Right ventricle myocardium inferior (tissue), 1 donor: ENCODE data around the gene TEX22. TPM values are rescaled to one million over a fixed set of nuclear protein-coding genes. Genes with fewer than 3 reads are reported as not detected.

Experiments used
- ATAC-seq: fragments of 200-7000 bp; cut with Tn5 transposase; one replicate; pipeline ENCODE4 v1.9.1; 2020; ENCODE audit warnings: mild to moderate bottlenecking, moderate library complexity
- DNase-seq: peaks from one replicate; pipeline ENCODE4 v3.0.0; 2021; ENCODE audit errors: missing footprints
- intact Hi-C: fragments of 100-400 bp; cut with DNase I; formaldehyde crosslinking; loops from one replicate; pipeline ENCODE4 v1.11.0; 2022
- total RNA-seq: library from RNA; stranded (reverse); fragmentation: NEBNext Ultra II Directional; extraction: Animal tissue kit (Norgen Biotek cat#: 25700); gene quantifications from one replicate; pipeline ENCODE4 v1.2.1, GENCODE V29; 2021
- donor health status: DM: no; HTN: yes; CAD: no; lungs with severe emphysema.

Gene TEX22
- total RNA-seq, 1 donor from 2014 or later = 2.4 TPM

DNA sequence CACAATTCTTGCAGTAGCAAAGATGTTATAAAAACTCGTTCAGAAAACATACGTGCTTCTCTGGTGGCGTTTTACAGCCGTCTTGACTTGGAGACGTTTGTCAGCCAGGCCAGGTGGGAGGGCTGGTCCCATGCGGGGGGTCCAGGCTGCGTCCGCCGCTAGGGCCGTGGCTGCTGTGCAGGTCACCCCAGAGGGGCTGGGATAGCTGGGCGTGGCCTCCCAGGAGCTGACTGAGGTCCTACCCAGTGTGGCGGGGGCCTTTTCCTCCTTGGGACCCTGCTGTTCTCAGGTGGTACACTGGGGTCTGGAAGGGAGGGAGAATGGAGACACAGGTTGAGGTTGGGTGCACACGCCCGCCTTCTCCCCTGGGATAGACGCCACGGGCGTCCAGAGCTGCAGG is 46.5 kb downstream of the TEX22 start:
- ATAC-seq (no peak), DNase-seq (no peak)
- intact Hi-C loops = loop anchor here (5.0 kb wide), 1 partner anchor 73 kb away; no protein-coding TSS in a partner anchor

DNA sequence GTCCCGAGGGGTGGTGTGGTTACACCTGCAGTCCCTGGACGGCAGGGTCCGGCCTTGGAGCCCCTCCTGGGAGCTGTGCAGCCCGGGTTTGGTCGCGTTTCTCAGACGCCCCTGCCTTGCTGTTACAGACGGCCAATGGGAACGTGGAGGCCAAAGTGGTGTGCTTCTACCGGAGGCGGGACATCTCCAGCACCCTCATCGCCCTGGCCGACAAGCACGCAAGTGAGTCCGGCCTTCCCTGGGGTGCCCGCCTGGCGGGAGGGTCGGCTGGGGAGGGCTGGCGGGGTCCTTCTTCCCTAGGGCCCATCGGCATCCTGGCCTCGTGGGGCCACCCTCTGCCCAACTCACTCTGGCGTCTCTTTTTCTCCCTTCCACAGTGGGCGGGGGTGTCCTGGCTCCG is 47.0 kb downstream of the TEX22 start:
- no peak for ATAC-seq
- intact Hi-C loops = loop anchor here (5.0 kb wide), 1 partner anchor 73 kb away; no protein-coding TSS in a partner anchor
- no peak for DNase-seq

DNA sequence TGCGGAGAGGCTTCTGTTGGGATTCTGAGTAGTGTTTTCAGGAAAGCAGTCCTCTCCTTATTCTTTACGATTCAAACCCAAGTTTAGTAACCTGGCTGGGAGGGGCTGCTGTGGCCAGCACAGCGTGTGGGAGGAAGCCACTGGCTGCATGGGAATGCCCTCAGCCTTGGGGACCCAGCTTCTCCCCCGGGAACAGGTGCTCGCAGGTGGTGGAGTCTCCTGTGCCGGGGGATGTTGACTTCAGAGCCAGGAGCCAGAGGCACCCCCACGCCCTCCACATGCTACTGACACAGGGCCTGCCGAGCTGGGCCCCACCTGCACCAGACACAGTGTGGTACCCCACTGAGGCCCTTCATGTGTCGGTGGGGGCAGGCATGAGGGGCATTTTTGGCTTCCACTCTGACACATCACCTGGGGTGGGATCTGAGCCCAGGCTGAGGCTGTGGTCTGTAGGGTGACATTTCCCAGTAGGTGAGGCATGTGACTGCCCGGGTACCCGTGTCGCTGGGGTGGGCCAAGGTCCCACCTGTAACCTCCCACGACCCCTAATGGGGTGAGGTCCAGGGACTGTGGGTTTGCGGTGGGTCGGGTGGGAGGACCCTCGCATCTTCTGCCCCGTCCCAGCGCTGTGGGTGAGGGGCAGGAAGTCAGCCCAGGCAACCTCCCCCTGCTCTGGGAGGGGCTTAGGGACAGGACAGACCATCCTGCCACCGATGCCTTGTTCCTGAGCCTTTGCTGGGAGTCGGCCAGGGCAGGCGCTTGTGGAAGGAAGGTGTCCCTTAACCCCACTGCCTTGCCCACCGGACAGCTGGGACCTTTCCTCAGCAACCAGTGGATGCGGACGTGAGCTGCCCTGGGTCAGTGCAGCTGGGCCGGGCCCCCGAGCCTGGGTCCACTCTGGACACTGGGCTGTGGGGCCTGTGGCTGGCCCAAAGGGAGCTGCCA is 47.8 kb downstream of the TEX22 start:
- no peak for ATAC-seq
- DNase-seq = no peak
- intact Hi-C loops = loop anchor here (5.0 kb wide), 1 partner anchor 74 kb away; no protein-coding TSS in a partner anchor

DNA sequence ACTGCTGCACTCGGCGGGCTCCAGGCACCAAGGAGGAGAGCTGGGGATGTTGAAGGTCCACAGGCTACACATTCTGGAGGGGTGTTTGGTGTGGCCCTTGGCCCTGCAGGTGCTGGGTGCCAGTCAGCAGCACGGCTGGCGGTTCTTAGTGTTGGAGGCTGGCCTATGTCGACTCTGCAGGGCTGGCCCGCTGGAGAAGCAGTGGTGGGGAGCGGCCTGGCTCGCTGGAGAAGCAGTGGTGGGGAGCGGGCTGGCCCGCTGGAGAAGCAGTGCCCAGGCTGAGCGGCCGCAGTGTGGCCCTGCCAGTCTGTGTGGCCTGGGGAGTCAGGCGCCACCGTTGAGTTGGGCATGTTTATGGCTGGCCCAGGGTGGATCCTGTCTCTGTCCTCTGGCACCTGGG is 48.6 kb downstream of the TEX22 start:
- ATAC-seq = no peak
- DNase-seq = no peak
- intact Hi-C loops = loop anchor here (5.0 kb wide), 1 partner anchor 75 kb away; no protein-coding TSS in a partner anchor

DNA sequence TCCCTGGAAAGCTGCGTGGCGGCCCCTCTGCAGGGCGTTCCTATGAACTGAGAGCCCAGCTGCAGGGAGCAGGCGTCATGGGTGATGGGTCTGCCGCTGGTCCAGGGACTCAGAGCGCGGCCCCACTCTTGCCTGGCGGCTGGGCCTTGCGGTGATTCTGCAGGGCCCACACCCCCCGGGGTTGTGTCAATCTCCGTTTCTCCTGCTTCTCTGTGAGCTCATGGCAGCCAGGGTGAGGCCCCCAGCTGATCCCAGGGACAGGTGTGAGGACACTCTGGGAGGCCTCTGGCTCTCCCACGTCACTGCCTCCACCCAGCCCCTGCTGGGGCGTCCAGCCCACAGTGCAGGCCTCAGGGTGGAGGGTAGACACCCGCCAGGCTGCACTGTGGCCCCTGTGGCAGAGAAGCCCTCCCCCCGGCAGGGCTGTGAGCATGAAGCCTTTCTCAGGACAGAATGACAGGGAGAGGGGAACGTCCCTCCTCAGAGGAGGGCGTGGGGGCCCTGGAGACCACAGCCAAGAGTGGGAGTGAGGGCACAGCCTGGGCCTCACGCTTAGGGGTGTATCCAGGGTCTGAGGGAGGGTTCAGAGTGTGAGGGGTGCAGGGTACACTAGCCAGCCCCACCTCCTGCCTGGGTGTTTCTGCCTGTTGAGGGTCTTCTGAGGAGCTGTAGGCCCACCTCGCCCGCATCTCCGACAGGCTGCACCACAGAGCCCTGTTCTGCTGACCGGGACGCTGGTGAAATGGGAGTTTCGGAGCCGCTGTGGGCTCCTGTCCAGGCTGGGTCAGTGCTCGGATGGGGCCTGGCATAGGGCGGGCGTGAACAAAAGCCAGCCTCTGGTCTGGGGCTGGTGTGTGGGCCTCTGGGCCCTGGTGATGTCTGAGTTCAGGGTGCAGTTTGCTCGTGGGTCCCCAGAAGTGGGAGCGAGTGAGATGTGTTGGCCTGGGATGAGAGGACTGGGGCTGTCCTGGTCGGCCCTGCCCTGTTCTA is 49.6 kb downstream of the TEX22 start:
- peak; percentile 4 for ATAC-seq
- no peak for DNase-seq

DNA sequence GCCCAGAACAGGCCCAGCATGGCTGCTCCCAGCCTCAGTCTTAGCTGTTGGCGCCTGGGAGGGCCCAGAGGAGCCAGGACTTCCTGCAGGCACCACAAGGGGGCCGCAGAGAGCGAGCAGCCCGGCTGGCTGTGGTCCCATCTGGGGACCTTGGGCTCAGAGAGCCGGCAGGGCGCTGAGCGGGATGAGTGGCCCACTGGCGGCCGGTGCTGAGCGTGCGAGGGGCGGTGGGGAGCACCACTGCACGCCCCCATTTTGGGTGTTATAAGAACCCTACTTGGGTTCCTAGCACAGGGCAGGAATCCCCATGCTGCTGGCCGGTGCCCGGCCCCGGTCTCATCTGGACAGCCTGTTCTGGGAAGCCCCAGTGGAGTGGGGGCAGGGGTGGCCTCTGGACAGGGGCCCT is 50.4 kb downstream of the TEX22 start:
- DNase-seq (peak; percentile 88), ATAC-seq (peak; percentile 88)

More for the DNA sequence above, 49.6 kb downstream of the TEX22 start:
- intact Hi-C loops = loop anchor here (1.0 to 5.0 kb wide), 3 partner anchors 27 to 76 kb away; partner anchors contain the start of gene CRIP2

DNA sequence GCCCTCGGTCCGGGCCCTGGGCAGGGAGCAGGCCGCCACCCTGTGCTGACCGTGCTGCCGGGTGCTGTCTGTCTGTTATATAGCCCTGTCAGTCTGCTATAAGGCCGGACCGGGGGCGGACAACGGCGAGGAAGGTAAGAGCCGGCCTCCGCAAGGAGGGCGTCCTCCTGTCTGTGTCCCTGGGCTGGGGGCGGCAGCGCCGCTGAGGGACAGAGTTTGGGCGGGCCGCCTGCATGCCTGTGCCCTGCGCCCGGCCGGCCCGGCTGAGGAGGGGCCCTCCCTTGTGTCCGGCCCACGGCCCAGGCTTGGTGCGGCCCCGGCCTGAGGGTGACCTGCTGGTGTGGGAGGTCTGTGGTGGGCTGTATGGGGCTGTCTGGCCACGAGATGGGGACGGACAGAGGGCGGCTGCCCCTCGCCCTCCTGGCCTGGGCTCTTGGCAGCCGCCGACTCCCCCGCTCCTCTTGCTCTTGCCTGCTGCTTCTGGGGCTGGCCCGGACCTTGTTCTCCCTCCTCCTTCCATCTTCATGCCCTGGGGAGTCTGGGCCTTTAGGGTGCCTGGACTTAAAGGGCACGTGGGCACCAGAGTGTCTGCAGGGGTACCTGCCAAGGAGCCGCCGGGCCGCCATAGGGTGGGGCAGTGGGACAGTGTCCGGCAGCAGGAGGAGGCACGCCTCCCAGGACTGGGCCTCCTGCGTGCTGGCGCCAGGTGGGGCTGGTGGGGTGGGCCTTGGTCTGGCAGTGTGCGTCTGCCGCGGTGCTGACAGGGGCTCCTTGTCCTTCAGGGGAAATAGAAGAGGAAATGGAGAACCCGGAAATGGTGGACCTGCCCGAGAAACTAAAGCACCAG is 51.2 kb downstream of the TEX22 start:
- ATAC-seq (peak; percentile 20), DNase-seq (no peak)
- intact Hi-C loops = loop anchor here (2.0 to 5.0 kb wide), 2 partner anchors 25 to 77 kb away; partner anchors contain the start of gene CRIP2

More for the DNA sequence above, 50.4 kb downstream of the TEX22 start:
- intact Hi-C loops = loop anchor here (1.0 to 5.0 kb wide), 3 partner anchors 26 to 76 kb away; partner anchors contain the start of gene CRIP2

DNA sequence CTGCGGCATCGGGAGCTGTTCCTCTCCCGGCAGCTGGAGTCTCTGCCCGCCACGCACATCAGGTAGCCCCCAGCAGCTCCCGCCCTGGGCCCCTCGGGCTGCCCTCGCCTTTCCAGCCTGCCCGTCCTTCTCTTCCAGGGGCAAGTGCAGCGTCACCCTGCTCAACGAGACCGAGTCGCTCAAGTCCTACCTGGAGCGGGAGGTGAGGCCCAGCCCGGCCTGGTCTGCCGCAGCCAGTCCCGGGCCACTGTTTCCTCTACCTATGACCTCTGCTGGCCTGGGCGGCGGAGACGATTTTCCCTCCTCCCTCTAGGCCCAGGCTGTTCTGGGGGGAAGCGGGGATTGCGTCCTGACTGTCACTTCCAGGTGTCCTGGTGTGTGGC is 51.8 kb downstream of the TEX22 start:
- intact Hi-C loops = no loop called here
- ATAC-seq (no peak), DNase-seq (no peak)

DNA sequence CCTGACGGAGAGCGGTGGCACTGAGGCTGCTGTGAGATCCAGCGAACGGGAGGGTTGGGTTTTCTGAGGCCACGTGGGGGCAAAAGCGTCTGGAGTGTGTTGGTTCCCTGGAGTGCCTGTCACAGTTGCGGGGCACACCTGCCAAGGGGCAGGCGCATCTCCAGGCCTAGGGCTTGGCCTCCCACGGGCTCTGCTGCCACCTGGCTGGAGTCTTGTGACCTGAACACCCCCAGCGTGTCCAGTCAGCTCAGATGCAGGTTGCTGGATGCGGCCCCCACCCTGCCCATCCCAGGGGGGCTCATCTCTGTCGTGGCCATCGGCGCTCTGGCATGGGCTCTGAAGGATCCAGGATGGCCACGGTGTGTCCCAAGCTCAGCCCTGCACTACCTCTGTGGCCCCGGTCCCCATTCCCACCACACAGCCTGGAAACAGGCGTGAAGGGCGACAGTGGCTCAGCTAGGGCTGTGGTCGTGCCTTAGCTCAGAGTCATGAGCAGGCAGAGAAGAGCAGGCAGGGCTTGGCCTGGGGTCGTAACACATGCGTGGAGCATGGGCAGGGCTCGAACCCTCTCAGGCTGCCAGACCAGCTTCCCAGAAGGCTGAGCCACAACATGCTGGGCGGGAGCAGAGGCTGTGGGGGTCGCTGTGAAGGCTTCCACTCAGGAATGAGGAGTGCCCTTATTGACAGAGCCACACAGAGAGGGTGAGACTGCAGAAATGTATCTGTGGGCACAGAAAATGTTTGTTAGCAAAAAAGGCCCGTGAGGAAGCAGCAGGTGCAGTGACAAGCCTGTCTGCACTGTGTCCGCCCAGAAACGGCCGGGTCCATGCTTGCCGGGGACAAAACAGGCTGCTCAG is 52.8 kb downstream of the TEX22 start:
- no peak for ATAC-seq
- intact Hi-C loops = no loop called here
- peak; percentile 65 for DNase-seq

DNA sequence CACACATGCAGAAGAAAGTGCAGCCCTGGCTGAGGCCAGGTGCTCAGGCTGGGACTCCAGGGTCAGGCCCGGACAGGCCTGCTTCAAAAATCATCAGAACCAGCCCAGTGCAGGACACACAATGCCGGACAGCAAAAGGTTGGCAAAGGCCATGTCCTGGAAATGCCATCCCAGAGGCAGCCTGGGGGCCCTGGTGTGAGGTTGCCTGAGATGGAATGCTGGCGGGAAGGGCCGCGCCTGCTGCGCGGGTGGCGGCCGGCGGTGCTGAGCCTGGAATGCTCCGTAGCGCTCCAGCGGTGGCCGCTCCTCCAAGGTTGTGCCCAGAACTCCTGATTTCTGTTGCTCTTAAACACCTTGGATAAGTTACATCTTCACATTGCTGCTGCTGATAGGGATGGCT is 54.6 kb downstream of the TEX22 start:
- ATAC-seq (no peak), DNase-seq (peak; percentile 32)
- intact Hi-C loops = no loop called here

DNA sequence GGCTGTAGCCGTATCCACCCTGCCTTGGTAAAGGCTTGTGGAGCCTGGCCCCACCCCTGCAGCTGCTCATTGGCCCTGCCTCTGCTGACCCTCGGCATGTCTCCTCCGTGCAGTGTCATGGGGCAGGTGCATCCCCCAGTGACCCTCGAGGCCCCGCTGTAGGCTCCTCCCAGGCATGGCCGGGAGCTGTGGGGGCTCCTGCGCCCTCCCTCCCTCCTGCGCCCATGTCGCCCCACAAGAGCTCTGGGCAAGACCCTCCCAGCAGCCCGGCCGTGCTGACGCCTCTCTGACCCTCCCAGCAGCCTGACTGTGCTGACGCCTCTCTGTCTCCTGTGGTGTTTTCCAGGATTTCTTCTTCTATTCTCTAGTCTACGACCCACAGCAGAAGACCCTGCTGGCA is 55.5 kb downstream of the TEX22 start:
- DNase-seq (peak; percentile 40), ATAC-seq (no peak)
- intact Hi-C loops = no loop called here

DNA sequence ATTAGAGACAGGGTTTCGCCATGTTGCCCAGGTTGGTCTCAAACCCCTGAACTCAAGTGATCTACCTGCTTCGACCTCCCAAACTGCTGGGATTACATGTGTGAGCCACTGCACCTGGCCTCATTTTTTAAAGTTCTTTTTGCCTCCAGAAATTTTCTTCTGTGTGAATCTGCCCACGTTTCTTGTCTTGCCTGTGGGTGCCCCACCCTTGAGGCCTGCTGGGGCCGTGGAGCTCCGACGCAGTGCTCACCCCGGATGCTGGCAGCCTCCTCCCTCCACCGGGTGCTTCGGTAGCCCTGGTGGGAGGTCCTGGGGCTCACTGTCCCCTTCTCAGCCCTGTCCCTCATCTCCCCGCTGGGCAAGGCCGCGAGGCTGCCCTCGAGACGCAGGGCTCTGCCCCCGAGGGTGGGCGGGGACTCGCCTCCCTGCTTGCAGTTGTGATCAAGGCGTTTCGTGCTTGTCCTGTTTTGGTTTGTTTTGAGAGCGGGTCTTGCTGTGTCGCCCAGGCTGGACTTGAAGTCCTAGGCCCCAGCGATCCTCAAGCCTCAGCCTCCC is 56.8 kb downstream of the TEX22 start:
- ATAC-seq (no peak), DNase-seq (peak; percentile 49)
- intact Hi-C loops = no loop called here

DNA sequence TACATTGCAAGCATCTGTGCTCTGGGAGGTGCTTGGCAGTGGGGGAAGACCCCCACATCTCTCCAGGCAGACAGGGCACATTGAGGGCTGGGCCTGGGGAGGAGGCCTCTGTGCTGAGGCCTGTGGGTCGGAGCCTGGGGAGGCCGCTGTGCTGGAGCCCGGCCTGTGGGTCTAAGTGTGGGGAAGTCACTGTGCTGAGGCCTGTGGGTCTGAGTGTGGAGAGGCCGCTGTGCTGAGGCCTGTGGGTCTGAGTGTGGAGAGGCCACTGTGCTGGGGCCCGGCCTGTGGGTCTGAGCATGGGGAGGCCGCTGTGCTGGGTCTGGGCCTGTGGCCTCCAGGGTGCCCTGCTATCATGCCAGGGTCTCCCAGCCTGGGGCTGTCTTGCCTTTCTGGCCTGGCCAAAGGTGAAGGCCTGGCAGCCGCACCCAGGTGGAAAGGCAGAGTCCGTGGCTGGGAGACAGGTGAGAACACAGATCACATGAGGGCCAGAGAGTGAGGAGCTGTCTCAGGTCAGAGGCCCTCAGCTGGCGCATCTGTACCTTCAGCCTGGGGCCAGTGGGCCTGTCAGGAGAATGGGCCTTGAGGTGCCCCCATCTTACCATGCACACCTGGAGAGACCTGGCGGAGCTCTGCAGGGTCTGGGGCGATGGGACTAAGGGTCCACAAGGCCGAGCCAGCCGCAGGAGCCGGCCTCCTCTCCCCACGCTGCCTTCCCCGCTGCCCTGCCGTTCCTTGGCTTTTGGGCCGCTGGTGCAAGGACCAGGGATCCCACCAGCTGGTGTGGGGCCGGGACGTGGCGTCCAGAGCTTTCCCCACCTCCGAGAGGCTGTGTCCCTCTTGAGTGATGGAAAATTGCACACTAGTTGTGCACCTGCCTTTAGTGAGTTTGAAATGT is 57.7 kb downstream of the TEX22 start:
- DNase-seq (peak; percentile 50), ATAC-seq (no peak)
- intact Hi-C loops = no loop called here

DNA sequence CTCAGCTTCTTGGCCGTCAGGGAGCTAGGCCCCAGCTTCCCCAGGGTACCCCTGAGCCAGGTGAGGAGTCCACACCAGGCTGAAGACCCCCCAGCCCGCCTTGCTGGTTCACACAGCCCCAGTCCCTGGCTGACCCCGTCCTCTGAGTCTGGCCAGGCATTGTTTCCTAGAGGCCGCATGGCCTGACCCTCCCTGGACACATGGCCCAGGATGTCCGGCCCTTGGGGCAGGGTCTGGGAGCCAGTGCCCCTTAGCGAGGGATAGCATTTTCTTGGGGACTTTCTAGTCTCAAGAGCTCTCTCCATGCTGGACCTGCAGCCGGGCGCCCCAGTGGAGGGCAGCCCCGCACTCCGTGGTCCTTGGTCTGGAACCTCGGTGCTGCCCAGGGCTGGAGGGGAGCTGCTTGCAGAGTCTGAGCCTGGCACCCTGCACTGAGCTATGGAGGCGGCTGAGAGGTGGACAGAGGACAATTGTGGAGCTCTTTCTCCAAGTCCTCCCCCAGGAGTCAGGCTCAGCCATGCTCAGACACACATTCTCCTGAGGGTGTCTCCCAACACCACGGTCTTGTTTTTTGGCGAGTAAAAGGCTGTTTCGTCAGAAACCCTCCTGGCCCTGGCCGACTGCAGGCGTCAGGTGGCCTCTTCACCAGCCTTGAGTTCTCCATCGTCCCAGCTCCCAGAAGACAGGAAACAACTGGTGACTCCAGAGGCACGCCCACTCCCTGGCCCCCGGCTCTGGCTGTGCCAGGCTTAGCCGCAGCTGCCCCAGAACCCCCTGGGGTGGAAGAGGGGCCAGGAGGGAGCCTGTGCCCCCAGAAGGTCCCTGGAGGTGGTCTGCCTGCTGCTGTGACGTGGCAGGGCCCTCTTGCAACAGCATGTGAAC is 58.6 kb downstream of the TEX22 start:
- peak; percentile 60 for DNase-seq
- intact Hi-C loops = no loop called here
- ATAC-seq = peak; percentile 14

DNA sequence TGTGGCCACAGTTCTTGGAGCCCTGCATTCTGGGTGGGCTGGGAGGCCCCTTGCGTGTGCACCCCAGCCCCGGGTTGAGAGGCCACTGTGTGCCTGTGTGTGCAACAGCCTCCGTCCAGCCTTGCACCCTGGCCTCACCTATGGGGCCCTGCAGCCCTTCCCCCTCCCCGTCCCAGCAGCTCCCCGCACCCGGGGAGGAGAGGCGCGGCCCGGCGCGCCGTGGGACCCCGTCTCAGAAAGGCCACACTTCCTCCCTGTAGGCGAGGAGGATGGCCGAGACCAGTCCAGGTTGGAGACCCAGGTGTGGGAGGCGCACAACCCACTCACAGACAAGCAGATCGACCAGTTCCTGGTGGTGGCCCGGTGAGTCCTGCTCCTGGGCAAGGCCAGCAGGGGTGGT is 59.7 kb downstream of the TEX22 start:
- peak; percentile 60 for DNase-seq
- ATAC-seq = no peak
- intact Hi-C loops = no loop called here
